ENCODE measurements around the gene DCDC2C. TPM values are rescaled to one million over a fixed set of nuclear protein-coding genes. Genes with fewer than 3 reads are reported as not detected.

DCDC2C gene
- total RNA-seq, 1 experiment from 2014 or later, result not detected

DNA sequence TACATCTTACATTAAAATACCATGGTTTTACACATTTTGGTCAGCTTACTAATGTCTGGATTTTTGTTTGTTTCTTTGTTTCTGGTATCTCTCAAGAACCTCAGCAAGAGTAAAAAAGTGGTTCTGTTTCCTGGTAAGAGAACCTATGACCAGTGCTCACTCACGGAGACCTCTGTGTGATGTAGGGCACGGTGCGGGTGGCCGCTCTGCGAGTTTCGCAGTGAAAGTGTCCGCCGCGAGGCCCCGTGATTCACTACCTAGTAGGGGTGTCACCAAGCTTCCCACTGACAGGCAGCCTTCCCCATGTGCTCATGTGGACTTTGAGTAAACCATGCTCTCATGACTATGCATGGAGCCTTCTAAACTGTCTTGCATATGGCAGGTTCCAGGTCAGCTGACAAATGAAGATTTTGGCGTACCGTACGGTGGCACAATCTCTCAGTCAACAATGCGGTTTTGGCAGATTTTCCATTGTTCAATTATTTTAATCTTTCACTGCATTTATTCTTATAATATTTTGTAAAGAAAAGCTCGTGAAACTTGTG lies 137.3 kb downstream of the DCDC2C start:
- no peak overlapping the region for H3K4me3 ChIP-seq (ENCODE audit: low read length)
- H3K36me3 ChIP-seq (ENCODE audit: low read depth, low read length), result no peaks in the 10 kb centered on the region
- H2AFZ ChIP-seq (ENCODE audit: low read length), result no peak overlapping the region
- no peaks in the 10 kb centered on the region for H3K9me2 ChIP-seq (replicated peaks; ENCODE audit: low read length)
- TF ChIP-seq EZH2 (IDR thresholded peaks at IDR 0.05; ENCODE audit: low read length, unreplicated experiment) (no peak), EZH2phosphoT487 (IDR thresholded peaks at IDR 0.05; ENCODE audit: borderline replicate concordance, low read length) (no peak)
- TF ChIP-seq, protein P1, sequence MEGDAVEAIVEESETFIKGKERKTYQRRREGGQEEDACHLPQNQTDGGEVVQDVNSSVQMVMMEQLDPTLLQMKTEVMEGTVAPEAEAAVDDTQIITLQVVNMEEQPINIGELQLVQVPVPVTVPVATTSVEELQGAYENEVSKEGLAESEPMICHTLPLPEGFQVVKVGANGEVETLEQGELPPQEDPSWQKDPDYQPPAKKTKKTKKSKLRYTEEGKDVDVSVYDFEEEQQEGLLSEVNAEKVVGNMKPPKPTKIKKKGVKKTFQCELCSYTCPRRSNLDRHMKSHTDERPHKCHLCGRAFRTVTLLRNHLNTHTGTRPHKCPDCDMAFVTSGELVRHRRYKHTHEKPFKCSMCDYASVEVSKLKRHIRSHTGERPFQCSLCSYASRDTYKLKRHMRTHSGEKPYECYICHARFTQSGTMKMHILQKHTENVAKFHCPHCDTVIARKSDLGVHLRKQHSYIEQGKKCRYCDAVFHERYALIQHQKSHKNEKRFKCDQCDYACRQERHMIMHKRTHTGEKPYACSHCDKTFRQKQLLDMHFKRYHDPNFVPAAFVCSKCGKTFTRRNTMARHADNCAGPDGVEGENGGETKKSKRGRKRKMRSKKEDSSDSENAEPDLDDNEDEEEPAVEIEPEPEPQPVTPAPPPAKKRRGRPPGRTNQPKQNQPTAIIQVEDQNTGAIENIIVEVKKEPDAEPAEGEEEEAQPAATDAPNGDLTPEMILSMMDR (conservative IDR thresholded peaks at IDR 0.05; ENCODE audit: low read depth, low read length), result no peak
- no peak for ATAC-seq
- H3K79me2 ChIP-seq (ENCODE audit: low read length), result no peaks in the 10 kb centered on the region
- H4K20me1 ChIP-seq (ENCODE audit: low read length), result no peaks in the 10 kb centered on the region
- H3F3A ChIP-seq (ENCODE audit: low read length, unreplicated experiment), result no peaks in the 10 kb centered on the region
- BruUV-seq (replicated peaks), result no TSS peak
- peaks cover 75% of the 10 kb centered on the region for H3K27me3 ChIP-seq (ENCODE audit: low read length)
- H3K9ac ChIP-seq (ENCODE audit: low read length), result no peak overlapping the region
- CTCF ChIA-PET, result no interaction called here
- H3K27ac ChIP-seq (ENCODE audit: low read length), result no peak overlapping the region
- POLR2A ChIA-PET (ENCODE audit: unreplicated experiment), result no interaction called here
- no peak for DNase-seq
- H3K4me2 ChIP-seq (ENCODE audit: low read length), result no peak overlapping the region
- no peaks in the 10 kb centered on the region for H3K4me1 ChIP-seq (ENCODE audit: insufficient read depth, low read length)
- no peaks in the 10 kb centered on the region for H3K9me3 ChIP-seq (ENCODE audit: low read length)
- intact Hi-C loops (cut with micrococcal nuclease), result no loop called here

DNA sequence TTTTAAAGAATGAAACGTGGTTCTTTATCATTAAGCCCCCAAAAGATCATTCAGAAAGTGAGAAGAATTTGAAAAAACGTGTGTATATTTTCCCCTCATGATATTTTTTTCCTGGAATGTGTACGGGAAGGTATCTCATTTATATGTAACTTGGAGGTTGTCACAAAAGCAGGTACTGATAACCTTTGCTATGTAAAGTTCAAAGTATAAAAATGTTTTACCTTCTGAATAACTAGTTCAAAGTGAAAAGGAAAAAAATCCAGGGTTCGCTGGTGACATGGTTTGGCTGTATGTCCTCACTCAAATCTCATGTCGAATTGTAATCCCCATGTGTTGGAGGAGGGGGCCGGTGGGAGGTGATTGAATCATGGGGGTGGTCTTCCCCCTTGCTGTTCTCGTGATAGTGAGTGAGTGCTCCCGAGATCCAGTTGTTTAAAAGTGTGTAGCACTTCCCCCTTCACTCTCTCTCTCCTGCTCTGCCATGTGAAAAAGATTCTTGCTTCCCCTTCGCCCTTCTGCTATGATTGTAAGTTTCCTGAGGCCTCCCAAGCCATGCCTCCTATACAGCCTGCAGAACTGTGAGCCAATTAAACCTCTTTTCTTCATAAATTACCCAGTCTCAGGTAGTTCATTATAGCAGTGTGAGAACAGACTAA lies 144.2 kb downstream of the DCDC2C start:
- Histone ChIP-seq H3K36me3 (ENCODE audit: low read depth, low read length) (no peaks in the 10 kb centered on the region), H2AFZ (ENCODE audit: low read length) (no peak overlapping the region), H3K9me2 (replicated peaks; ENCODE audit: low read length) (no peaks in the 10 kb centered on the region), H3K9me3 (ENCODE audit: low read length) (no peaks in the 10 kb centered on the region), H3K27ac (ENCODE audit: low read length) (no peak overlapping the region), H3F3A (ENCODE audit: low read length, unreplicated experiment) (no peaks in the 10 kb centered on the region), H3K4me3 (ENCODE audit: low read length) (no peak overlapping the region), H3K27me3 (ENCODE audit: low read length) (peaks cover 67% of the 10 kb centered on the region), H3K4me1 (ENCODE audit: insufficient read depth, low read length) (no peaks in the 10 kb centered on the region), H4K20me1 (ENCODE audit: low read length) (no peaks in the 10 kb centered on the region), H3K9ac (ENCODE audit: low read length) (no peak overlapping the region), H3K4me2 (ENCODE audit: low read length) (no peak overlapping the region), H3K79me2 (ENCODE audit: low read length) (no peaks in the 10 kb centered on the region)
- ChIA-PET CTCF (no interaction called here), POLR2A (ENCODE audit: unreplicated experiment) (no interaction called here)
- no peak for ATAC-seq
- DNase-seq, result no peak
- no TSS peak for BruUV-seq (replicated peaks)
- TF ChIP-seq EZH2phosphoT487 (IDR thresholded peaks at IDR 0.05; ENCODE audit: borderline replicate concordance, low read length), result no peak
- TF ChIP-seq EZH2 (IDR thresholded peaks at IDR 0.05; ENCODE audit: low read length, unreplicated experiment), result no peak
- TF ChIP-seq, protein P1 (conservative IDR thresholded peaks at IDR 0.05; ENCODE audit: low read depth, low read length), result no peak
- intact Hi-C loops (cut with micrococcal nuclease), result no loop called here

GRCh38 chr2:3848776-3849175 lies 145.4 kb downstream of the DCDC2C start:
- no TSS peak for BruUV-seq (replicated peaks)
- Histone ChIP-seq H3K9ac (ENCODE audit: low read length) (no peak overlapping the region), H3K27ac (ENCODE audit: low read length) (no peak overlapping the region), H3K79me2 (ENCODE audit: low read length) (no peaks in the 10 kb centered on the region), H3K36me3 (ENCODE audit: low read depth, low read length) (no peaks in the 10 kb centered on the region), H3K4me1 (ENCODE audit: insufficient read depth, low read length) (no peaks in the 10 kb centered on the region), H4K20me1 (ENCODE audit: low read length) (no peaks in the 10 kb centered on the region), H2AFZ (ENCODE audit: low read length) (no peak overlapping the region), H3K9me2 (replicated peaks; ENCODE audit: low read length) (no peaks in the 10 kb centered on the region), H3K4me3 (ENCODE audit: low read length) (no peak overlapping the region), H3K9me3 (ENCODE audit: low read length) (peaks cover 3% of the 10 kb centered on the region; the same call in 1 of the 2 replicates), H3K27me3 (ENCODE audit: low read length) (peaks cover 54% of the 10 kb centered on the region), H3K4me2 (ENCODE audit: low read length) (no peak overlapping the region), H3F3A (ENCODE audit: low read length, unreplicated experiment) (no peaks in the 10 kb centered on the region)
- DNase-seq, result no peak
- intact Hi-C loops (cut with micrococcal nuclease), result no loop called here
- ChIA-PET CTCF (no interaction called here), POLR2A (ENCODE audit: unreplicated experiment) (no interaction called here)
- TF ChIP-seq EZH2 (IDR thresholded peaks at IDR 0.05; ENCODE audit: low read length, unreplicated experiment) (peak; percentile 75), EZH2phosphoT487 (IDR thresholded peaks at IDR 0.05; ENCODE audit: borderline replicate concordance, low read length) (no peak)
- ATAC-seq, result no peak
